K562 (cell line): Measurements from ENCODE around the gene CBFA2T2. TPM values are rescaled to one million over a fixed set of nuclear protein-coding genes. Genes with fewer than 3 reads are reported as not detected.

Source experiments
- BCLAF1 ChIP-seq, 2 experiments: fragments of 450-650 bp in 1 of 2; IDR thresholded peaks; 2 replicates each; pipeline ENCODE4 v1.6.1; 2011 to 2017; ENCODE audit warnings: low read depth in 2 of 2, antibody characterized with exemption in 1 of 2, borderline replicate concordance in 1 of 2, low read length in 1 of 2, mild to moderate bottlenecking in 1 of 2, mixed read lengths in 1 of 2; ENCODE audit not compliant: control insufficient read depth in 1 of 2
- BDP1 ChIP-seq: IDR thresholded peaks from 3 replicates; pipeline ENCODE4 v1.6.1; 2011; ENCODE audit not compliant: insufficient read length, insufficient read depth
- E2F4 ChIP-seq: sonication (generic); formaldehyde crosslinking; IDR thresholded peaks from 2 replicates; pipeline ENCODE4 v1.8.0; 2022; ENCODE audit warnings: mild to moderate bottlenecking, low read depth, missing genetic modification reagents
- E2F6 ChIP-seq, 2 experiments: IDR thresholded peaks; 2 replicates each; pipeline ENCODE4 v1.6.1; 2011; ENCODE audit warnings: borderline replicate concordance in 1 of 2, control low read depth in 1 of 2, low read depth in 1 of 2, low read length in 1 of 2, mild to moderate bottlenecking in 1 of 2, mixed read lengths in 1 of 2, moderate library complexity in 1 of 2; ENCODE audit not compliant: insufficient read depth in 1 of 2, insufficient read length in 1 of 2, poor library complexity in 1 of 2, severe bottlenecking in 1 of 2; ENCODE audit errors: extremely low read depth in 1 of 2
- EWSR1 ChIP-seq: fragments of 450-650 bp; IDR thresholded peaks from 2 replicates; pipeline ENCODE4 v1.6.1; 2018; ENCODE audit warnings: borderline replicate concordance, mild to moderate bottlenecking, low read depth, moderate library complexity; ENCODE audit not compliant: partially characterized antibody
- FOSL1 ChIP-seq: fragments of 200-800 bp; sonication (Bioruptor generic); conservative IDR thresholded peaks from 2 replicates; pipeline ENCODE4 v1.6.1; 2016; ENCODE audit warnings: missing genetic modification characterization, missing compliant biosample characterization
- NONO ChIP-seq, 2 experiments: fragments of 200-400 bp in 1 of 2; fragments of 450-650 bp in 1 of 2; formaldehyde crosslinking in 1 of 2; IDR thresholded peaks; 2 replicates each; pipeline ENCODE4 v1.6.1; 2017; ENCODE audit warnings: low read depth in 2 of 2, mild to moderate bottlenecking in 2 of 2, moderate library complexity in 2 of 2, low read length in 1 of 2
- NR0B1 ChIP-seq: fragments of 450-650 bp; IDR thresholded peaks from one replicate; pipeline ENCODE4 v1.6.1; 2018; ENCODE audit warnings: mild to moderate bottlenecking, moderate library complexity; ENCODE audit not compliant: partially characterized antibody
- PYGO2 ChIP-seq: fragments of 450-650 bp; IDR thresholded peaks from 2 replicates; pipeline ENCODE4 v1.6.1; 2016; ENCODE audit warnings: mild to moderate bottlenecking, missing genetic modification characterization, moderate library complexity, missing compliant biosample characterization
- RAD21 ChIP-seq, 2 experiments: fragments of 250-450 bp in 1 of 2; fragments of 450-650 bp in 1 of 2; sonication (Bioruptor Pico) in 1 of 2; formaldehyde crosslinking in 1 of 2; IDR thresholded peaks in 1 of 2; conservative IDR thresholded peaks in 1 of 2; 2 replicates each; pipeline versions ENCODE4 v1.4.0 to v1.8.0; 2020 to 2022; ENCODE audit warnings: mild to moderate bottlenecking in 2 of 2, moderate library complexity in 1 of 2
- RBM34 ChIP-seq: fragments of 200-400 bp; formaldehyde crosslinking; IDR thresholded peaks from 2 replicates; pipeline ENCODE4 v1.6.1; 2018; ENCODE audit warnings: low read length, borderline replicate concordance; ENCODE audit not compliant: insufficient read depth
- VEZF1 ChIP-seq: fragments of 200-800 bp; sonication (Bioruptor generic); IDR thresholded peaks from 2 replicates; pipeline ENCODE4 v1.6.1; 2017; ENCODE audit warnings: missing genetic modification characterization, missing compliant biosample characterization
- ZFP1 ChIP-seq: fragments of 450-650 bp; formaldehyde crosslinking; IDR thresholded peaks from 2 replicates; pipeline ENCODE4 v1.4.0; 2020; ENCODE audit warnings: mild to moderate bottlenecking, mixed read lengths
- ZNF133 ChIP-seq: fragments of 250-450 bp; sonication (Bioruptor Pico); IDR thresholded peaks from 2 replicates; pipeline ENCODE4 v1.4.0; 2020; ENCODE audit warnings: mild to moderate bottlenecking
- polyA plus RNA-seq, 8 experiments: library from polyadenylated mRNA; depleted of rRNA in 4 of 8; stranded (reverse) in 5 of 8; unstranded in 3 of 8; fragments of >200 nt; fragmentation: Nextera tagmentation in 2 of 8; fragmentation: Illumina TruSeq in 1 of 8; extraction: Ambion mirVana in 2 of 8; extraction: Trizol in 1 of 8; gene quantifications; 2 replicates each; pipeline versions ENCODE4 v1.2.1 to v1.2.3, GENCODE V29; 2011 to 2014; ENCODE audit warnings: inconsistent platforms in 1 of 8, missing spikeins in 1 of 8
- total RNA-seq, 7 experiments: library from RNA; depleted of rRNA in 6 of 7; stranded (reverse); fragments of >200 nt in 6 of 7; fragmentation: Illumina TruSeq in 2 of 7; extraction: Trizol in 2 of 7; gene quantifications; 2 replicates each; pipeline versions ENCODE4 v1.2.1 to v1.2.3, GENCODE V29; 2011 to 2021; ENCODE audit warnings: low replicate concordance in 1 of 7

The CBFA2T2 gene
- total and polyA plus RNA-seq, 9 of the 15 experiments (the other 6 are each of a cell fraction or from before 2014, with no cell fraction given): 0.27 to 9.6 (median 5.8) TPM

- TF ChIP-seq RAD21 (CRISPR knock-in tag; conservative IDR thresholded peaks at IDR 0.05 in 1 of 2, IDR thresholded peaks at IDR 0.05 in 1 of 2): peak; percentile 48 to 56
- no peak for TF ChIP-seq PYGO2 (tag)
- TF ChIP-seq ZFP1: no peak
- TF ChIP-seq RBM34: no peak
- no peak for TF ChIP-seq E2F4 (CRISPR knock-in tag)
- TF ChIP-seq EWSR1: no peak
- TF ChIP-seq BCLAF1 (IDR thresholded peaks at IDR 0.05; ENCODE audit: borderline replicate concordance in 1 of 2, control insufficient read depth in 1 of 2, low read depth in 2 of 2, low read length in 1 of 2): 0 out of 4 replicates have a peak, but pooled peaks of 1 of the 2 experiments have one; percentile 64
- TF ChIP-seq FOSL1 (tag): 0 out of 2 replicates have a peak, but pooled peaks have one; percentile 15
- peak; percentile 5 to 43 for TF ChIP-seq E2F6 (IDR thresholded peaks at IDR 0.05; ENCODE audit: borderline replicate concordance in 1 of 2, extremely low read depth in 1 of 2, insufficient read depth in 1 of 2, insufficient read length in 1 of 2, low read depth in 1 of 2, low read length in 1 of 2, poor library complexity in 1 of 2, severe bottlenecking in 1 of 2)
- peak; percentile 64 for TF ChIP-seq VEZF1 (CRISPR knock-in tag)
- TF ChIP-seq BDP1: no peak
- TF ChIP-seq NR0B1: no peak
- no peak for TF ChIP-seq ZNF133 (CRISPR knock-in tag)
- no peak for TF ChIP-seq NONO (IDR thresholded peaks at IDR 0.05; ENCODE audit: low read depth in 2 of 2, low read length in 1 of 2)
These were observed 176.7 kb downstream of the CBFA2T2 start, which contains the start of gene ACTL10 (continued) for GRCh38 chr20:33666293-33667244.
